Measurements from ENCODE around the gene GATB.

- TF ChIP-seq MAX (IDR thresholded peaks at IDR 0.05; ENCODE audit: insufficient read depth, insufficient read length) = no peak
- no peak for TF ChIP-seq CTCF (IDR thresholded peaks at IDR 0.05; ENCODE audit: extremely low read depth in 1 of 2, insufficient read depth in 1 of 2, low read depth in 1 of 2, low read length in 2 of 2)
- TF ChIP-seq MYC (IDR thresholded peaks at IDR 0.05; ENCODE audit: low read depth, low read length) = no peak
- TF ChIP-seq EZH2 (IDR thresholded peaks at IDR 0.05; ENCODE audit: borderline replicate concordance, low read depth, low read length, severe bottlenecking) = no peak
Measured at GRCh38 chr4:151783867-151784266, 23.1 kb upstream of the GATB start.
